Activated effector memory CD4-positive, alpha-beta T cell treated with anti-CD3 and anti-CD28 coated beads, Interleukin-2, amount 50 U/mL, for 16 hours (primary cell): ENCODE data around the gene LAPTM4A.

Experiments
- DNase-seq: peaks from one replicate; pipeline ENCODE4 v3.0.0-alpha.2; 2020

Gene LAPTM4A

GRCh38 chr2:20015482-20016083 lies 35.8 kb downstream of the LAPTM4A start:
- no peak for DNase-seq

- no peak for DNase-seq
These were observed 38.1 kb downstream of the LAPTM4A start for GRCh38 chr2:20013126-20013849.

DNA sequence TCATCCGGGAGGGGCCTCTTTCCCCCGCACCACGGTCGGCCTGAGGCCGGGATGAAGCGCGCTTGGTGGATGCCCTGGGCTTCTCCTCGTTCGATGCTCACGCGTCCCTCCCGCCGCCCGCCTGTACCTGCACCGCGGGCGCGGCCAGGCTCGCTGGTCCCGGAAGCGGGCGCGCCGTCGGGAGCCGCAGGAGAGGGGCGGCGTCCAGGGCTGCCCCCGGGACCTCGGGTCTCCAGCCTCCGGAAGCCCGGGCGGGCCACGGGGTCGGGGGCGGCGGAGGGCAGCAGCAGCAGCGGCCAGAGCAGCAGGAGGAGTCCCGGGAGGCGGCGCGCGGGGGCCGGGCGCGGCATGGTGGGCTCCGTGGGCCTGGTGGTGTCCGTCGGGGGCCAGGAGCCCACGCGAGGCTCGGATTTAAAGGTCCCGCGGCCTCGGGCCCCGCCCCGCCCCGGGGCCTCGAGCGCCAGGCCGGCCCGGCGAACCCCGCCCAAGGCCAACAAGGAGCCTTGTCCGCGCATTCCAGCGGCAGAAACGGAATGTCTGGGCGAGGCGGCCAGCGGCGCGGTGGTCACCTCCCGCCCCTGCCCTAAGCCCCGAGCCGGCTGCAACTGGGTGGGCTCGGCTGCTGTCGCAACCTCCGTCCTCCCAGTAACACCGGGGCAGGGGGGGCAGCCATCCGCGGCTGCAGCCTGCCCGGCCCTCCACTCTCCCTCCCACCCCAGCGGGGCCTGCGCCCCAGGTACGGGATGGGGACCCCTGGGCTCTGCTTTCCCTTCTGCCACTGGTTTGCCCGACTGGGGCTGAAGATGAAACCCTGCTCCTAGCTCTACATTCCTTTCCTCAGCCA lies 38.9 kb downstream of the LAPTM4A start, which contains the start of gene MATN3:
Gene MATN3 (minus strand): TSS at position 387 of the 844 bp plus-strand sequence. CDS start 37 bp downstream, at position 350.
- no peak for DNase-seq

- DNase-seq: no peak
These were observed 39.5 kb downstream of the LAPTM4A start for GRCh38 chr2:20012032-20012281.

- no peak for DNase-seq
These were observed 40.0 kb downstream of the LAPTM4A start for GRCh38 chr2:20011276-20012031.

DNA sequence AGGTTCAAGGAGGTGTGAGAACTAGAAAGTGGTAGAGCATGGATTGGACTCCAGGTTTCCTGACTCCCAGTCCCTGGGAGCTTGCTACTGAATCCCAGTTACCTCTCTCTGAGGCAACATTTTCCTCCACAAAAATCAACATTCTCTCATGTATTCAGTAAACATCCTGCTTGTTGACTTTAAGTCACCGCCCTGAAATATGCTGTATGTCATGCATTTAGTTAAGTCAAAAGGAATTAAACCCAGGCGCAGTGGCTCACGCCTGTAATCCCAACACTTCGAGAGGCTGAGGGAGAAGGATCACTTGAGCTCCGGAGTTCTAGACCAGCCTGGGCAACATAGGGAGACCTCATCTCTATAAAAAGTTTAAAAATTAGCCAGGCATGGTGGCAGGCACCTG lies 42.7 kb downstream of the LAPTM4A start:
- DNase-seq: no peak

- DNase-seq: no peak
These were observed 45.4 kb downstream of the LAPTM4A start for GRCh38 chr2:20005891-20006470.

DNA sequence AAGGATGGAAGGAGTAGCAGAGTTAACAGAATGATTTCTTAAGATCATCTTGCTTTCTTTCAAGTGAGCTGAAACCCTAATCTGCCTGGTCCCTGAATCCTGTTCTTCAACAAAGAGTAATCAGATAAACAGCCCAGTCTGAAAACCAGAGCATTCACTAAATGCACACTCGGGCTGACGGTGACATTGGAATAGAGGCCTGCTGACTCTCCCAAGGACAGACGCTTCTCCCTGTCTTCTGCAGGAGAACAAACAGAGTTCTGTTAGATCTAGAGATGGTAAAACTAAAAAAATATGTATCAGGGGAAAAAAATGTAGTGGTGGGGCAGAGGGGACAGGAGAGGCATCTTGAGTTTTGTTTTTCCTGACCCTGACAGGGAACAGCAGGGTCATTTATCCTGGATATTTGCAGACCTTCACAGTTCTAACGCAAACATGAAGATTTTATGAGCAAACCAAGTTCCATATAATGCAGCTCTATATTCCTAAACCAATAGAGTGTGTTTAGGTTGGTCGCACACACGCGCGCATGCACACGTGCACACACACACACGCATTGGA lies 46.3 kb downstream of the LAPTM4A start:
- DNase-seq: no peak

GRCh38 chr2:20001361-20001863 lies 50.0 kb downstream of the LAPTM4A start:
- DNase-seq: no peak

DNA sequence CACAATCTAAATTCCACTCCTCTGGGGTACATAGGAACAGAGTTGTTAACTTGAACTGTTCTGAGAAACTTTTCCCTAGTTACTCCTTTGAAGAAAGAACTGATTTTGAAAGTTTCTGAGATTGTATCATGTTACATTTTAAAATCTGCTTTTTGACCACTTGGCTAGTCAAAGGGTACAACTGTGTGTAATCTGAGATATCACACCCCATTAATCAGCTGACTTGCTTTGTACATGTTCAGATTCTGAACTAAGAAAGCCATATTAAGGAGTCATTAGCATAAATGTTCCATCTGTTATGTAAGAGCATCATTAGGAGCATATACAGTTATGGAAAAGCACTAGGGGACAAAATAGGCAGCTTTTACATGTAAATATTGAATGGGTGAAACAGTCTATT lies 57.7 kb downstream of the LAPTM4A start:
- DNase-seq: no peak

- DNase-seq: no peak
These were observed 59.5 kb downstream of the LAPTM4A start for GRCh38 chr2:19991895-19992294.

GRCh38 chr2:19990416-19990728 lies 61.1 kb downstream of the LAPTM4A start:
- no peak for DNase-seq

- peak; percentile 97 for DNase-seq
These were observed 61.6 kb downstream of the LAPTM4A start, which contains the start of gene WDR35 for GRCh38 chr2:19989667-19990415. TSS of gene WDR35 (minus strand) at chr2:19990105. CDS start at chr2:19990015, 90 bp downstream.

GRCh38 chr2:19989342-19989666 lies 62.1 kb downstream of the LAPTM4A start:
- DNase-seq: no peak

DNA sequence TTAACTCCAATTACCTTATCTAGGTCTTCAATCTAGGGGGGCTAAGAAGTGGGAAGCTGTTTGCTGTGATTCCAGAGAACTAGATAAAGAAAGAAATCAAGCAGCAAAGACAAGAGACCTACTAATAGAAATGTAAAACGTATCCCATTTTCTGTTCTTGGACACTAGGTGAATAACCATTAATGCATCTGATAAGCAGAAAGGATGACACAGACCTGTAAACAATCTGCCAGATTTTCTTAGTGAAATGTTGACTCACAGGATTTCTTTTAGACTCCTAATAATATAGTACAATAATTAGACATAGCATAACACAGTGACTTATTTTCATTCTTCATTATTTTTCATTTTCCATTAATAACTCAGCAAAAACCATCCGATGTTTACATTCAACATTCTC lies 62.8 kb downstream of the LAPTM4A start:
- no peak for DNase-seq

GRCh38 chr2:19987936-19988335 lies 63.5 kb downstream of the LAPTM4A start:
- no peak for DNase-seq
